DMS114 treated with DMSO at 0.1 percent for 48 hours (cell line): ENCODE results near the gene PCBD2.
"Not testable (repeated sequence)": the region's sequence is repeated elsewhere in the genome, so short reads cannot be mapped to it uniquely, and the experiment has no call there.

Experiments used
- DNase-seq: peaks from one replicate; lab custom pipeline; 2025; ENCODE audit not compliant: unreplicated experiment; lab: John Stamatoyannopoulos, UW

Gene PCBD2

DNA sequence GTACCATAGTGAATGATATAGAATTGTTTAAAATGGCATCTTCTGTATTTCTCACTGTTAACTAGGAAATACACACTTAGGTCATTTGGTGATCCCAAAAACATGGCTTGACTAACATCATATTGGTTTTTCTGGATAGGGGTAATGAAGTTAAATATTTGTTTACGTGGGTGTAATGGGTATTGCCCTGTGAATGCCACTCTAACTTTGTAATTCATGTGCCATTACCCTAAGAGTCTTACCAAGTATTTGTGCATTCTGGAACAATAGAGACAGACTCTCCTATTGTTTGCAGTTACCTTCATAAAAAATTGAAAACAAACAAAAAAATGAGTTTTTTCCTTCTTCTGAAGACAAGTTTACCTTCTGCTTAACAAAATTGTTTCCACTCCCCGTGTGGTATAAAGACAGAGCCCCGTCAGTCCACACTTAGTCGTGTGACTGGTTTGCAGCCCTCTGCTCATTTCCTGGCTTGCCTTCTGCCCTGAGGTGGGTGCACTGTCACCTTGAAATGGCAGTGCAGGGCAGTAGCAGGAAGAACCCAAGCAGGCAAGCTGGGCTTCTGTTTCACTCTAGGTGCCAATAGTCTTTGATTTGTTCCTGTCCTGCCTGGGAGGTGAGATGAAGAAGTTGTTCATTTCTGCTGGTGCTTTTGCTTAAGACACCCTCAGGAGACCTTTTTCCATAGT is 53.1 kb downstream of the PCBD2 start:
- DNase-seq = no peak

DNA sequence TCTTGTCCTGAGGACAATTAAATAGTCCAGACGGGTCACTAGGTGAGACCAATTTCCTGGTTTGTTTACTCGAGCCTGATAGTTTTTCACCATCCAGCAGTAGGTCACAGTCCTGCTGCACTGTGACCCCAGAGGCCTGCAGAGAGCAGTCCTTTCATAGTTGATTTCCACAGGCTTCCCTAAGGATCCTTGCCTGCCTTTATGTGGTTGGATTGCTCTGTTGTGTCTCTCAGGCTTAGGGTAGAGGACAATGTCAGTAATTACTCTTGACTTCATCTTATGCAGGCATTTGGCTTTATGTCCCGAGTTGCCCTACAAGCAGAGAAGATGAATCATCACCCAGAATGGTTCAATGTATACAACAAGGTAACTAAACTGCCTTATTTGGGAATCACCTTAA is 53.8 kb downstream of the PCBD2 start:
- no peak for DNase-seq

DNA sequence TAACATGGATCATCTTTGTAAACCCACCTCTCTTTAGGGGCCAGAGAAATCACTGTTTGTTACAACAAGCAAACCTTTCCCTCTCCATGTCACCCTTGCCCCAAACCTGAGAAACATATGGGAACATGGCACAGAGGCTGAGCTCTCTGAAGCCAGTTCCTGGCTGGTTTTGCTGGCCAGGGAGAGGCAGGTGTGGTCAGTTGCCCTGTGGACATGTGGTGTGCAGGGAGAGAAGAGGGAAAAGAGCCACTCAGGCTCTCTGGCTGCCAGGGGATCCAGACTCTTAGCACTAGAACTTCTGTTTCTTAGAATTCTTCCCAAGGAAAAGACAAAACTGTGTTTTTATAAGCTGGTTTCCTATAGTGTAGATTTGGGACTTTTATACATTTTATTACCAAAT is 58.2 kb downstream of the PCBD2 start:
- DNase-seq = no peak

DNA sequence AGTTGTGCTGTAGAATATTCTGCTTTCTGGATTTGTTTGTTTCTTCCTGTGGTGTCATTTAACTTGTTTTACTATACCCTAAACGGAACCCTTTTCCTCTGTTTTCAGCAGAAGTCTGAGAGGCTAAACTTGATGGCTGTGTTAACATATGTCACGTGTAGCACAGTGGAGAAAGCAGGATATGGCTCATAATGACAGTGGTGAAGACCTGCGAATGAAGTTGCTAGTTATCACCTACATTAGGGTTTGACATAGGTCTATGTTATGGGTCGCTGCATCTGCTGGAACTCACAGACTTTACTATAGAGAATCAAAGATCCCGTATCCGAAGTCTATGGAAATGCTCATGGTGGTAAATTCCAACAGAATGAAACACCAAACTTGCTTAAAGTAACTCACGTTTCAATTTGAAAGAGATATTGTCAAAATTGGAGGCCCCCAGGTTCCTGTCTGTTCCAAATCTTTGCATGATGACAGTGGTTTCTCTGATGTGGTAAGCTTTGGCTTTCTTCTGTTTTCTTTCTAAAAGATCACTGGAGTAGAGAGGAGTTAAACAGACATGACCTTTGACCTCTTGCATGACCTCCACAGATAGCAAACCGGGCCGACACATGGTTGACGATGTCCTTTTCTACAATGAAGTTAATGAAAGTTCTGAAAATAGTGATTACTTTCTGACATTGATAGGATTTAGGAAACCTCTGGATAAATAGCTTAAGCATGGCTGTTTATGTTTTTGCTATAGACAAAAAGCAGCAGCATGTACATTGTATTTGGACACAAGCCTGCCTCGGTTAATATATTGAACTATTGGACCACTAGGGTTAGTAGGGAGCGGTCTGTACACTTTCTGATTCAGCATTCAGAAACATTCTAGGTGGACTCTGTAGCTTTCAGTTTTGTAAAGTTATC is 59.7 kb downstream of the PCBD2 start:
- DNase-seq = no peak

DNA sequence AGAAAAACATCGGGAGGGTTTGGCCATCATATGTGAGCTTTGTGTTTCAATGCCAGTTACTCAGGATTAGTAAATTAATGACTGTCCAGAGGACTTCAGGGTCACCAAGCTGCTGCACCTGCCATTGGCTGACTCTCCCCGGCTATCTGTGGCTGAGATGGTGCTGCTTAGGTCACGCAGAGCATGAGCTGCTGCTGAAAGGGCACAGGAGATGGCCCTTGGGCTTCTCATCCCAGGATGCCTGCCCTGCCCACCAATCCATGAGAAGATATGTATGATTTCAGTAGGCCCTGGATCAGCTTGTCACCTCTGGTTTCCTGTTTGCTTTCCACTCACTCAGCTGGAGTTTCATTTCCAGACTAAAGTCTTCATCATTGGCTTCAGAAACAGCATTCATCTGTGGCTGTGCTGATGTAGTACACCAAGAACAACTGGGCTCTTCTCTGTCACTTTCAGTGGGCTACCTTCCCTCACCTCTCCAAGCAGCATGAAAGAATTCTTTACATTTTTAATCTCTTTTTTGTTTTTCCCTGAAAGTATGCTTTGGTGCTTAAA is 60.4 kb downstream of the PCBD2 start:
- no peak for DNase-seq

DNA sequence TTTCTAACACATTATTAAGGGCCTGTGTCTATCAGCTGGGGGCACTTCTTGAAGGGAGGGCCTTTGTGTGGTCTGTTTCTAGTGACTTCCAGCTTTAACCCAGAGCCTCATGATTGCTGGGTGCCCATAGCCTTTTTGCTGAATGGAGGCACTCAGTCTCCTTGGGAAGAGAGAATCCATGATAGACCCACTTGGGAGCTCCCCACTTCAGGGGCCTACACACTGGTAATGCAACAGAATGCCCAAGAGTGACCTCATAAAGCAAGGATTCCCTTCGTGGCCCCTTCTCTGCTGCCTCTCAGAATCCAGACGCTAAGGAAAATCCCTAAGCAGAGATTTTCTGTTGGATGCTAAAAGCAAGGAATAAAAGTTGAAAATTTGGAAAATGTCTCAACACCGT is 62.7 kb downstream of the PCBD2 start, which contains the start of gene CATSPER3:
TSS of gene CATSPER3 (plus strand) at position 301 of the 400 bp plus-strand sequence. CDS start at position 386, 85 bp downstream.
- DNase-seq = no peak

DNA sequence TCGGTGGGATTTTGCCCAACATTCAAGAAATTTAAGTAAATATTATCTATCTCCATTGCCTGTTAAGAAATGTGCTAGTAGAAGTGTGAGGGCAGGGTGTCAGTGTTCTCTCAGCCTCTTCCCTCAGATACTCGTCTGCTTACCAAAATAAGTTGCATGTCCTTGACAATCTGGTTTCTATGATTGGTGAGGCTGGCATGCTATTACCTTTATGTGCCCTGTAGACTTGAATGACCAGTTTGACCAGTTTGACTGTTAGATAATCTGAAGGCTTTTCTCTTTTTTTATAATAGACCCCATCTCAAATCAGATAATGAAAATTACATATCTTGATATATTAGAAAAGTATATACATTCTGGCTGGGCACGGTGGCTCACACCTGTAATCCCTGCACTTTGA is 63.1 kb downstream of the PCBD2 start:
- DNase-seq = no peak

DNA sequence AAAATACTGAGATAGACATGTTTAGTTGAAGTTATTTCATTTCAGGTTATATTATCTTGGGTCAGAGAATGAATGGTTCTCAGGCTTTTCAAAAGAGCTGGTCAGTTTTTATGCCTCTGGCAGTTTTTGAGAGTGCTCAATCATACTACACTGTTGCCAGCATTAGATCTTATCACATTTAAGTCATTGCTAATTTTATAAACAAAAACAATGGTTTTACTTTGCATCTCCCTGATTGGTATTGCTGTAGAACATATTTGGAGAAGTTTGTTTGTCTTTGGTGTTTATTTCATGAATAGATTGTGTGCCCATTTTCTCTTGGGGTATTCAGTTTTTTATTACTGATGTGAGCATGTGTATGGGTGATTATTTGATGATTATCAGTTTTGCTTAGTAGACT is 64.2 kb downstream of the PCBD2 start:
- DNase-seq = no peak

DNA sequence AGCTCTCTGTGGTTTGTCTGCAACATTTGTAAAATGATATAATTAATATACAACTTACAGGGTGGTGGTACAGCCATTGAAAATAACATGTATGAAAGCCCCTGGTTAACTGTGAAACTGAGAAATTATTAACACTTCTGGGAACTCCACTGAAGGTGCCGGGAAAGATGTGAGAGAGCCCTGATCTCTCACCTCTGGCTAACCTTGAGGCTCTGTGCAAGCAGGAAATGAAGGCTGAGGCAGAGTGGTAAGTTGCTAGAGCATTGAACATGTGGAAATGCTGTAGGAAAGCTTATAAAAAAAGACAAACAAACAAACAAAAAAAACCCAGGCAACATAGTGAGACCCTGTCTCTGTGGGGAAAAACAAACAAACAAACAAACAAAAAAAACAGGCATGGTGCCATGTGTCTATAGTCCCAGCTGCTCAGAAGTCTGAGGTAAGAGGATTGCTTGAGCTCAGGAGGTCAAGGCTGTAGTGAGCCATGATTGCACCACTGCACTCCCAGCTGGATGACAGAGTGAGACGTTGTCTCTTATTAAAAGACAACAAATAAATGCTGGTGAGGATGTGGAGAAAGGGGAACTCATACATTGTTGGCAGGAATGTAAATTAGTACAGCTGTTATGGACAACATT is 70.3 kb downstream of the PCBD2 start:
- no peak for DNase-seq

DNA sequence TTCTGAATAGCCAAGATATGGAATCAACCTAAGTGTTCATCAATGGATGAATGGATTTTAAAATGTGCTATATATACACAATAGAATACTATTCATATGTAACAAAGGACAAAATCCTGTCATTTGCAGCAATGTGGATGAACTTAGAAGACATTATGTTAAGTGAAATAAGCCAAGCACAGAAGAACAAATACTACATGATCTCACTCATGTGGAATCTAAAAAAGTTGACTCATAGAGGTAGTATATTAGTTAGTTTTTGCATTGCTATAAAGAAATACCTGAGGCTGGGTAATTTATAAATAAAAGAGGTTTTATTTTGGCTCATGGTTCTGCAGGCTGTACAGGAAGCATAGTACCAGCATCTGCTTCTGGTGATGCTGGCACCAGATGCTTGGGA is 70.9 kb downstream of the PCBD2 start:
- no peak for DNase-seq

DNA sequence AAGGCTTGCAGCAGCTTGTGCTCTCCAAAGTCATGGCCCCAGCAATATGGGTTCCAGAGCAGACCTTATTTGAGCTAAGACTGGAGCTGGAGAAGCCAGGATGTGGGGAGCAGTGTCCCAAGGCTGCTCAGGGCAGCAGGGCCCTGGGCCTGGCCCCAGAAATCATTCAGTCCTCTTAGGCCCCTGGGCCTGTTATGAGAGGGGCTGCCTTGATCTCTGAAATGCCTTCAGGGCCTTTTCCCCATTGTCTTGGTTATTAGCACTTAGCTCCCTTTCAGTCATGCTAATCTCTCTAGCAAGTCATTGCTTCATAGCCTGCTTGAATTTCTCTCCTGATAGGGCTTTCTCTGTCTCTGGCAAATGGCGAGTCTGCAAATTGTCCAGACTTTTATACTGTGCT is 71.9 kb downstream of the PCBD2 start:
- no peak for DNase-seq

DNA sequence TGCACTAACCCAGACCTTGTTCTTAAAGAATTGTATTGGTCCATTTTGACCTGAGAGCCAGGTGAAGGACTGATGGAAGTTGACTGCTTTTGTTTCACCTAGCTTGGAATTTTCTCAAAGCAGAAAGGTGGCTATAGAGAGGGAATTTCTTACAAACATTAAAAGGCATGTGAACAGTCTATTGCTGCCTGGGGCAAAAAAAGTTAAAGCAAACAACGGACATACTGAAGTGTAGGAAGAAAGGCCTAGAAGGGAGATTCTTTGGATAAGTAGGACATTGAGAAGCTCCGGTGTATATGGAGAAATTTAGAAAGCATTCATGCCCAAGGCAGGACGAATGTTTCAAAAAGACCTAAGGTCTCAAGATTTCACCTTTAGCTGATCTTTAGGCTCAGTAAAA is 74.5 kb downstream of the PCBD2 start:
- no peak for DNase-seq

DNA sequence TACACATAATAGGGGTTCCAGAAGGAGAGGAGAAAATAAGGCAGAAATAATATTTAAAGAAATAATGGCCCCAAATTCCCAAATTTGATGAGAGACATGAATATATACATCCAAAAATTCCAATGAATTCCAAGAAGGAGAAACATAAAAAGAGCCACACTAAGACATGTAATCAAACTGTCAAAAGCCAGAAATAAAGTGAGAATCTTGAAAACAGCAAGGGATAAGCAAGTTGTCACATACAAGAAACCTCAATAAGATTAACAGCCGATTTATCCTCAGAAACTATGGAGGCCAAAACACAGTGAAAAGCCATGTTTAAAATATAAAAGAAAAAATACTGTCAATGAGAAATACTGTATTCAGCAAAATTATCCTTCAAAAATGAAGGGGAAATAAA is 77.3 kb downstream of the PCBD2 start:
- DNase-seq = no peak

DNA sequence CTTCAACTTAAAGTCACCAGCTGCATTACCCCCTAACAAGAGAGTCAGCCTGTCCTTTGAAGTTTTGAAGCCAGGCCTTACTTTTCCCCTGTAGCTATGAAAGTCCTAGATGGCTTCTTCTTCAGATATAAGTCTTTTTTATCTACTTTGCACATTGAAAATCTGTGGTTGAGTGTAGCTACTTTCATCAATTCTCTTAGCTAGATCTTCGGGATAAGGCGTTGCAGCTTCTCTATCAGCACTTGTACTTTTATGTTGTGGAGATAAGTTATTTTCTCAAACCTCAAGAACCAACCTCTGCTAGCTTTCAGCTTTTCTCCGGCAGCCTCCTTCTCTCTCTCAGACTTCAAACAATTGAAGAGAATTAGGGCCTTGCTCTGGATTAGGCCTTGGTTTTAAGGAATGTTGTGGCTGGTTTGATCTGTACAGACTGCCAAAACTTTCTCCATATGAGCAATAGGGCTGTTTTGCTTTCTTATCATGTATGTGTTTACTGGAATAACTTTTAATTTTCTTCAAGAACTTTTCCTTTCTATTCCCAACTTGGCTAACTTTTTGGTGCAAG is 84.4 kb downstream of the PCBD2 start:
- DNase-seq = no peak

DNA sequence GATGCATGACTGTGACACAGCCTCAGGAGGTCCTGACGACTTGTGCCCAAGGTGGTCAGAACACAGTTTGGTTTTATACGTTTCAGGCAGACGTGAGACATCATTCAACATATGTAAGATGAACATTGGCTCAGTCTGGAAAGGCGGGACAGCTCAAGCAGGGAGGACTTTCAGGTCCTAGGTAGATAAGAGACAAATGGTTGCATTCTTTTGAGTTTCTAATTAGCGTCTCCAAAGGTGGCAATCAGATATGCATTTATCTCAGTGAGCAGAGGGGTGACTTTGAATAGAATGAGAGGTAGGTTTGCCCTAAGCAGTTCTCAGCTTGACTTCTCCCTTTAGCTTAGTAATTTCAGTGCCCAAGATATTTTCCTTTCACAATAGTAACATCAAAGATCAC is 85.3 kb downstream of the PCBD2 start:
- not testable (repeated sequence) for DNase-seq

DNA sequence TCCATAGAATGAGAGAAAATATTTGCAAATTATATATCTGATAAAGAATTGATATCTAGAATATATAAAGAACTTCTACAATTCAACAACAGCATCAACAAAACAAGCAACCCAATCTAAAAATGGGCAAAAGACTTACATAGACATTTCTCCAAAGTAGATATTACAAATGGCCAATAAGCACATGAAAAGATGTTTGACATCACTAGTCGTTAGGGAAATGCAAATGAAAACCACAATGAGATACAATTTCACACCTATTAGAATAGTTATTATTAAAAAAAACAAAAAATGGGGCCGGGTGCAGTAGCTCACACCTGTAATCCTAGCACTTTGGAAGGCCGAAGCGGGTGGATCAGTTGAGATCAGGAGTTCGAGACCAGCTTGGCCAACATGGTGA is 87.2 kb downstream of the PCBD2 start:
- no peak for DNase-seq

DNA sequence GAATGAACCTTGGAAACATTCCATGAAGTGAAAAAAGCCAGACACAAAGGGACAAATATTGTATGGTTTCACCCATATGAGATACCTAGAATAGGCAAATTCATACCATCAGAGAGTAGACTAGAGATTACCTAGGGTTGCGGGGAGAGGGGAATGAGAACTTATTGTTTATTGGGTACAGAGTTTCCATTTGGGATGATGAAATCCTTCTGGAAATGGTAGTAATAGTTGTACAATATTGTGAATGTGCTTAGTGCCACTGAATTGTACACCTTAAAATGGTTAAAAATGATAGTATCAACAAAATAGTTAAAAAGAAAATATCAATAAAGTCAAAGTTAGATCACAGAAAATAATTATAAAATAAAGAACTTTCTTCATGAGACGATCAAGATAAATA is 88.2 kb downstream of the PCBD2 start:
- DNase-seq = no peak

DNA sequence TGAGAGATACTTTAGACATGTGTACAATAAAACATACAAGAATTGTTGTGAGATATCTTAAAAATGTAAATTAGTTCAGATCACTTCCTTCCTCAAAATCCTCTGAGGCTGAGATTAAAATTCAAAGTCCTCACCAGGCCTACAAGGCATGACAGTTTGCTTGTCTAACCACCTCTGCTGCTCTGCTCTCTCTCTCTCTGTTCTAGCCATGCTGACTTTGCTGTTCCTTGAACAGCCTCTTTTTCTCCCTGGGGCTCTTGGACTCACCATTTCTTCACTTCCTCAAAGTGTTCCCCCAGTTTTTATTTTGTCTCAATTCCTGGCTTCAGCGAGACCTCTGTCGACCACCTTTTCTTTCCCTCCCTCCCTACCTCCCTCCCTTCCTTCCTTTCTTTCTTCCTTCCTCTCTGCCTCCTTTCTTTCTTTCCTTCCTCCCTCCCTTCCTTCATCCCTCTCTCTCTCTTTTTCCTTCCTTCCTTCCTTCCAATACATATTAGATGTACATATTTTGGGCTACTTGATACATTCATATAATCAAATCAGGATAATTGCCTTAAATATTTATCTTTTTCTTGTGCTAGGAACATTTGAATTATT is 89.7 kb downstream of the PCBD2 start:
- DNase-seq = no peak

DNA sequence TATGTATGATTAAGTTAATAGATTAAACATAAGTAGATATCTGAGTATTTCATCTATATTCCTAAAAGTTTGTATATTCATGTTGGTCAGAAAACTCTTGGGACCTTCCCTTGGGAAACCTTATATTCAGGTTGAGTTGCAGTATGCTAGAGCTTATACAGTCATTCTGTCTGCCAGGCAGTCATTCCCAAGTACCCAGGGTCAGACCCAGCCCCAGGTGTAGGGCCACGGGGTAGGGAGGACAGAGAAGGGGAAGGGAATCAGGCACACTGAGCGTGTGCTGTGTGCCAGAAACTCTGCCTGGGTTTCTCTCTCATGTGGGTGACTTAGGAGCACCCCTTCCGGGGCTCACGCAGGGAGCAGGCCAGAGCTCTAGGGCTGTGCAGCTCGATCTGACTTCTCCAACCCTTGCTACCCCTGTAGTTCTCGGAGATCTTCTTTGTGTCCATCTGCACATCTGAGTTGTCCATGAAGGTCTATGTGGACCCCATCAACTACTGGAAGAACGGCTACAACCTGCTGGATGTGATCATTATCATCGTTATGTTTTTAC is 91.0 kb downstream of the PCBD2 start:
- DNase-seq = no peak

DNA sequence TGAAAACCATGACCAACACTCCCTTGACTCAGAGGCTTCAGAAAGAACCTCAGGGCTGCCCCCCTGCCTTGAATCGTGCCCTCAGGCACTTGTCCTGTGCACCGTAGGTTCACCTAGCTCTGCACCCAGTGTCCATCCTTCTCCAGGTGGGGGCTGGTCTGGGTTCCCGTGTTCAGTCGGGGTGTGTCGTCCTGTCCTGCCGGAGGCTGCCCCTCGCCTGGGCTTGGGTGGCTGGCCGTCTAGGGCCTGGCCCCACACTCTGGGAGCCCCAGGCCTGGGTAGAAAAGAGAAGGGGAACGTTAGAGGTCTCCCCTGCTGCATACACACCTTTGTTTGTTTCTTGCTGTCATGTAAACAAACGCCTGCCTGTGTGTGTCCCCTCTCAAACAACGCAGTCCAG is 92.1 kb downstream of the PCBD2 start:
- no peak for DNase-seq

DNA sequence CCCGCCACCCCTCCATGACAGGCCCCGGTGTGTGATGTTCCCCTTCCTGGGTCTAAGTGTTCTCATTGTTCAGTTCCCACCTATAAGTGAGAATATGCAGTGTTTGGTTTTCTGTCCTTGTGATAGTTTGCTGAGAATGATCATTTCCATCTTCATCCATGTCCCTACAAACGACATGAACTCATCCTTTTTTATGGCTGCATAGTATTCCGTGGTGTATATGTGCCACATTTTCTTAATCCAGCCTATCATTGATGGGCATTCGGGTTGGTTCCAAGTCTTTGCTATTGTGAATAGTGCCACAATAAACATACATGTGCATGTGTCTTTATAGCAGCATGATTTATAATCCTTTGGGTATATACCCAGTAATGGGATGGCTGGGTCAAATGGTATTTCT is 93.1 kb downstream of the PCBD2 start:
- not testable (repeated sequence) for DNase-seq
